Loucy (cell line): ENCODE measurements around the gene FRAT1.

ENCODE experiments used
- H2AFZ ChIP-seq: fragments of 200-600 bp; sonication (generic); 2 replicates; pipeline ENCODE4 v1.6.0; 2016; ENCODE audit warnings: antibody characterized with exemption, mild to moderate bottlenecking, low read length, moderate library complexity
- H3F3A ChIP-seq: fragments of 200-600 bp; 2 replicates; pipeline ENCODE4 v1.6.0; 2016; ENCODE audit warnings: antibody characterized with exemption, low read depth, mild to moderate bottlenecking
- H3K27me3 ChIP-seq: fragments of 200-600 bp; sonication (generic); 2 replicates; pipeline ENCODE4 v1.6.1; 2014; ENCODE audit warnings: low read length, mild to moderate bottlenecking; ENCODE audit not compliant: insufficient read depth, poor library complexity, severe bottlenecking
- H3K36me3 ChIP-seq: fragments of 200-600 bp; sonication (generic); 2 replicates; pipeline ENCODE4 v1.6.1; 2016; ENCODE audit warnings: low read length; ENCODE audit not compliant: insufficient read depth
- H3K4me1 ChIP-seq: fragments of 200-600 bp; sonication (generic); 2 replicates; pipeline ENCODE4 v1.5.1; 2014; ENCODE audit warnings: low read length, mild to moderate bottlenecking; ENCODE audit not compliant: insufficient read depth, poor library complexity, severe bottlenecking
- H3K4me2 ChIP-seq: fragments of 200-600 bp; sonication (generic); 2 replicates; pipeline ENCODE4 v1.6.0; 2014; ENCODE audit warnings: antibody characterized with exemption, low read length, low read depth, mild to moderate bottlenecking; ENCODE audit not compliant: poor library complexity, severe bottlenecking
- H3K4me3 ChIP-seq: fragments of 200-600 bp; sonication (generic); 2 replicates; pipeline ENCODE4 v1.5.1; 2014; ENCODE audit warnings: low read length, mild to moderate bottlenecking, mixed read lengths; ENCODE audit not compliant: poor library complexity, severe bottlenecking
- H3K79me2 ChIP-seq: fragments of 200-600 bp; sonication (generic); 2 replicates; pipeline ENCODE4 v1.6.1; 2014; ENCODE audit warnings: low read length; ENCODE audit not compliant: insufficient read depth
- H3K9ac ChIP-seq: fragments of 200-600 bp; sonication (generic); 2 replicates; pipeline ENCODE4 v1.6.0; 2014; ENCODE audit warnings: mild to moderate bottlenecking, low read depth, low read length, moderate library complexity; ENCODE audit not compliant: poor library complexity, severe bottlenecking
- H3K9me2 ChIP-seq: fragments of 200-600 bp; sonication (generic); replicated peaks from 2 replicates; pipeline ENCODE4 v1.6.1; 2016; ENCODE audit warnings: low read depth, low read length, mixed read lengths
- H3K9me3 ChIP-seq: fragments of 200-600 bp; sonication (generic); 2 replicates; pipeline ENCODE4 v1.6.1; 2014; ENCODE audit warnings: mild to moderate bottlenecking, antibody characterized with exemption, low read length, low read depth; ENCODE audit not compliant: insufficient read depth
- H4K20me1 ChIP-seq: fragments of 200-600 bp; sonication (generic); 2 replicates; pipeline ENCODE4 v1.6.0; 2014; ENCODE audit warnings: antibody characterized with exemption, low read length, mild to moderate bottlenecking; ENCODE audit not compliant: insufficient read depth, poor library complexity, severe bottlenecking
- EZH2phosphoT487 ChIP-seq: fragments of 200-600 bp; IDR thresholded peaks from 2 replicates; pipeline ENCODE4 v1.6.1; 2018; ENCODE audit warnings: antibody characterized with exemption, mild to moderate bottlenecking, moderate library complexity, borderline replicate concordance
- TF ChIP-seq, protein P1 (sequence below): fragments of 200-600 bp; sonication (generic); conservative IDR thresholded peaks from 2 replicates; pipeline ENCODE4 v1.5.1; 2014; ENCODE audit warnings: mild to moderate bottlenecking, antibody characterized with exemption, low read length

The FRAT1 gene

DNA sequence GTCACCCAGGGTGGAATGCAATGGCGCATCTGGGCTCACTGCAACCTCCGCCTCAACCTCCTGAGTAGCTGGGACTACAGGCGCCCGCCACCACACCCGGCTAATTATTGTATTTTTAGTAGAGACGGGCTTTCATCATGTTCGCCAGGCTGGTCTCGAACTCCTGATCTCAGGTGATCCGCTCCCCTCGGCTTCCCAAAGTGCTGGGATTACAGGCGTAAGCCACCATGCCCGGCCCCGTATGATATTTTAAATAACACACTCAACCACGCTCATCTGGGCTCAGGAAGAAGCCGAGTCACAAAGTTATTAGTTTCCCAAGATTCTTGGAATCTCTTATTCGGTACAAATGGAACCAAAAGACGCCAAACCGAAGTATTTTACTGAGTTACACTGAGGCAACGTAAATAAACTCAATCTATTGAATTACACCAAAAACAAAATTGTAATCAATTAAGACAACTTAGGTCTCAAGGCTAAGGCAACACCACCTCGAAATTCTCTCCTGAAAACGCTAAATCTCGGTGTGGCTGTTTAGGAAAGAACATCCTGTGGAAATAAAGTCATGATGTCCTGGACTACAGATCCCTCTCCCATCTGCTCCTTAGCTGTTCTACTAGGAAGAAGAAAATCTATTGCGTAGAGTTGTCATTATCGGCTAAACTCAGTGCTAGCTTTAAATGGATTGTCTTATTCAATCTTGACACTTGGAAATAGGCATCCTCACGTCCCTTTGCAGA, 27.5 kb upstream of the FRAT1 start:
- Histone ChIP-seq H3K79me2 (peaks cover 43% of the 10 kb centered on the region), H3K9me2 (no peaks in the 10 kb centered on the region), H2AFZ (peak overlapping the region; percentile 93), H3K9ac (peak overlapping the region; percentile 90), H3F3A (no peaks in the 10 kb centered on the region; the same call in 1 of the 2 replicates), H3K4me1 (peaks cover 16% of the 10 kb centered on the region), H4K20me1 (no peaks in the 10 kb centered on the region), H3K4me2 (peak overlapping the region; percentile 81), H3K27me3 (no peaks in the 10 kb centered on the region), H3K9me3 (no peaks in the 10 kb centered on the region), H3K4me3 (peak overlapping the region; percentile 83), H3K36me3 (no peaks in the 10 kb centered on the region)
- TF ChIP-seq EZH2phosphoT487 = no peak
- TF ChIP-seq, protein P1, sequence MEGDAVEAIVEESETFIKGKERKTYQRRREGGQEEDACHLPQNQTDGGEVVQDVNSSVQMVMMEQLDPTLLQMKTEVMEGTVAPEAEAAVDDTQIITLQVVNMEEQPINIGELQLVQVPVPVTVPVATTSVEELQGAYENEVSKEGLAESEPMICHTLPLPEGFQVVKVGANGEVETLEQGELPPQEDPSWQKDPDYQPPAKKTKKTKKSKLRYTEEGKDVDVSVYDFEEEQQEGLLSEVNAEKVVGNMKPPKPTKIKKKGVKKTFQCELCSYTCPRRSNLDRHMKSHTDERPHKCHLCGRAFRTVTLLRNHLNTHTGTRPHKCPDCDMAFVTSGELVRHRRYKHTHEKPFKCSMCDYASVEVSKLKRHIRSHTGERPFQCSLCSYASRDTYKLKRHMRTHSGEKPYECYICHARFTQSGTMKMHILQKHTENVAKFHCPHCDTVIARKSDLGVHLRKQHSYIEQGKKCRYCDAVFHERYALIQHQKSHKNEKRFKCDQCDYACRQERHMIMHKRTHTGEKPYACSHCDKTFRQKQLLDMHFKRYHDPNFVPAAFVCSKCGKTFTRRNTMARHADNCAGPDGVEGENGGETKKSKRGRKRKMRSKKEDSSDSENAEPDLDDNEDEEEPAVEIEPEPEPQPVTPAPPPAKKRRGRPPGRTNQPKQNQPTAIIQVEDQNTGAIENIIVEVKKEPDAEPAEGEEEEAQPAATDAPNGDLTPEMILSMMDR = no peak

DNA sequence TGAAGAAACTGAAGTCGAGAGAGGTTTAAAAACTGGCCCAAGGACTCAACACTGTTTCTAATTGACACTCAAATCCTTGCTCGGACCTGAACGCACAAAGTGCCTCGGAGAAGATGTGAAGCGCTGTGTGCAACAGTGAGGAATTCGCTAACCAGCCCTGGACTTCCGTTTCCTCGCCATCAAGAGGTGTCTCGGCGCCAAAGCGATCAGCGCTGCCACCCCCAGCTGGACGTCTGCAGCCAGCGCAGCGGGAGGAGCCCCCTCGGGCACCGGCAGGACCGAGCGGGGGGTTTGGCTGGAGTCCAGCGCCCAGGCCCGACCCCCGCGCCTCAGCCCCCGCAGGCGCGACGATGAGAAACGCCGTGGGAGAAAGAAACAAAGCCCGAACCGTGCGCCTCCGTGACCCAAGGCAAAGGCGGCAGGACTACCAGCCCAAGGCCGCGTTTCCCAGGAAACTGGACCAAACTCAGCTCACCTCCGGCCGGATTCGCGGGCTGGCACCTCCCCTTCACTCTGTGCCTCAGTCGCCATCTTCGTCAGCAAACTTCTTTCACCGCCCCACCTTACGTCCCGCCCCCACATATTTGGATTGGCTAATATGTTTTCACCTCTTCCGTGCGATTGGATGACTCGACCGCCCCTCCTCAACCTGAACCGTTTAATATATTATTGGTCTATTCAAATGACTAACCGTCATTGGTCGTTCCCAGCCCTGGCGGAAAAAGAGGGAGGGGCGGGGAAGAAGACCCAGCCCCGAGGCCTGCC, 26.8 kb upstream of the FRAT1 start, which contains the start of gene ARHGAP19:
ARHGAP19 (minus strand) TSS at position 541 of the 765 bp plus-strand sequence; CDS start at position 531, 10 bp downstream.
- Histone ChIP-seq H3K4me3 (peak within 1 kb of the TSS; percentile 83), H3K79me2 (peaks cover 36% of the 10 kb centered on the region), H3K9ac (peak within 1 kb of the TSS; percentile 90), H2AFZ (peak within 1 kb of the TSS; percentile 93), H3F3A (no peaks in the 10 kb centered on the region; the same call in 1 of the 2 replicates), H3K27me3 (no peaks in the 10 kb centered on the region), H3K36me3 (no peaks in the 10 kb centered on the region), H3K4me1 (peaks cover 16% of the 10 kb centered on the region), H3K4me2 (peak within 1 kb of the TSS; percentile 81), H4K20me1 (no peaks in the 10 kb centered on the region), H3K9me2 (no peaks in the 10 kb centered on the region), H3K9me3 (no peaks in the 10 kb centered on the region)
- TF ChIP-seq, protein P1 = peak; percentile 35
- TF ChIP-seq EZH2phosphoT487 = no peak

DNA sequence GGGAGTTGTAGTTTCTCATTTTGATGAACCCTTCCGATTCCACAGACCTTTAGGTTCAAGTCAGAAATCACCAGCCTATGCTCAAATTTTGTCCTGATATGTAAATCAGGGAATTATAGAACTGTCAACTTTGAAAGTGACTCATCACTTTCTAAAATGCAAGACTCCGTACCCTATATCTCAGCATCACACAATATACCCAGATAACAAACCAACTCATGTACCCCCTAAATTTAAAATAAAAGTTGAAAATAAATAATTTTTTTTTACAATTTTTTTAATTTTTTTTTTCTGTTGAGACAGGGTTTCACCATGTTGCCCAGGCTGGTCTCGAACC, 26.2 kb upstream of the FRAT1 start:
- H4K20me1 ChIP-seq = no peaks in the 10 kb centered on the region
- H3K79me2 ChIP-seq = peaks cover 32% of the 10 kb centered on the region
- H2AFZ ChIP-seq = peak overlapping the region; percentile 61; the same call in 1 of the 2 replicates
- no peaks in the 10 kb centered on the region for H3K9me2 ChIP-seq
- peak overlapping the region; percentile 40 for H3K4me2 ChIP-seq
- no peak for TF ChIP-seq EZH2phosphoT487
- TF ChIP-seq, protein P1 = no peak
- H3K4me3 ChIP-seq = peak overlapping the region; percentile 83
- no peaks in the 10 kb centered on the region for H3K9me3 ChIP-seq
- H3K9ac ChIP-seq = no peak overlapping the region
- H3K36me3 ChIP-seq = no peaks in the 10 kb centered on the region
- no peaks in the 10 kb centered on the region; the same call in 1 of the 2 replicates for H3F3A ChIP-seq
- H3K27me3 ChIP-seq = no peaks in the 10 kb centered on the region
- H3K4me1 ChIP-seq = peaks cover 16% of the 10 kb centered on the region
